SK-N-SH treated with all-trans-retinoic acid at 6 μM for 48 hours (cell line): ENCODE measurements around the gene NDUFB7.

ENCODE experiments used
- ARNTL ChIP-seq: fragments of 450-650 bp; formaldehyde crosslinking; IDR thresholded peaks from 2 replicates; pipeline ENCODE4 v1.5.0; 2020; ENCODE audit warnings: low read depth, mild to moderate bottlenecking, moderate library complexity, borderline replicate concordance
- BACH2 ChIP-seq: fragments of 250-450 bp; sonication (Bioruptor Pico); IDR thresholded peaks from 2 replicates; pipeline ENCODE4 v1.9.0; 2021; ENCODE audit warnings: mild to moderate bottlenecking, borderline replicate concordance
- GLIS3 ChIP-seq: fragments of 250-450 bp; sonication (Bioruptor Pico); IDR thresholded peaks from 2 replicates; pipeline ENCODE4 v1.5.0; 2020; ENCODE audit warnings: mild to moderate bottlenecking, moderate library complexity
- PPARA ChIP-seq: fragments of 250-450 bp; sonication (Bioruptor Pico); IDR thresholded peaks from 2 replicates; pipeline ENCODE4 v1.5.0; 2020; ENCODE audit warnings: mild to moderate bottlenecking, borderline replicate concordance
- RARB ChIP-seq: fragments of 250-450 bp; sonication (Bioruptor Pico); IDR thresholded peaks from 2 replicates; pipeline ENCODE4 v1.8.0; 2021; ENCODE audit warnings: mild to moderate bottlenecking, moderate library complexity
- TCF4 ChIP-seq: fragments of 250-450 bp; sonication (Bioruptor Pico); IDR thresholded peaks from 2 replicates; pipeline ENCODE4 v1.8.0; 2021; ENCODE audit warnings: mild to moderate bottlenecking, moderate library complexity, borderline replicate concordance
- TOX ChIP-seq: fragments of 250-450 bp; sonication (Bioruptor Pico); IDR thresholded peaks from 2 replicates; pipeline ENCODE4 v1.8.0; 2021; ENCODE audit warnings: mild to moderate bottlenecking, moderate library complexity, borderline replicate concordance
- ZC3H10 ChIP-seq: fragments of 250-450 bp; sonication (Bioruptor Pico); IDR thresholded peaks from 2 replicates; pipeline ENCODE4 v1.5.1; 2021; ENCODE audit warnings: mild to moderate bottlenecking, moderate library complexity
- ZFP3 ChIP-seq: fragments of 250-450 bp; sonication (Bioruptor Pico); IDR thresholded peaks from 2 replicates; pipeline ENCODE4 v1.5.0; 2020; ENCODE audit warnings: mild to moderate bottlenecking, moderate library complexity
- ZFP30 ChIP-seq: fragments of 450-650 bp; formaldehyde crosslinking; IDR thresholded peaks from 2 replicates; pipeline ENCODE4 v1.5.0; 2022; ENCODE audit warnings: mild to moderate bottlenecking, moderate library complexity
- ZNF565 ChIP-seq: fragments of 450-650 bp; formaldehyde crosslinking; conservative IDR thresholded peaks from 2 replicates; pipeline ENCODE4 v1.5.0; 2020; ENCODE audit warnings: low read depth, mild to moderate bottlenecking, moderate library complexity
- ZNF8 ChIP-seq: fragments of 450-650 bp; formaldehyde crosslinking; IDR thresholded peaks from 2 replicates; pipeline ENCODE4 v1.5.0; 2020; ENCODE audit warnings: mild to moderate bottlenecking, moderate library complexity
- TF ChIP-seq, protein P1 (sequence below): fragments of 250-450 bp; sonication (Bioruptor Pico); IDR thresholded peaks from 2 replicates; pipeline ENCODE4 v1.8.0; 2020; ENCODE audit warnings: mild to moderate bottlenecking, moderate library complexity, borderline replicate concordance
- TF ChIP-seq, protein P2 (sequence below): fragments of 250-450 bp; sonication (Bioruptor Pico); IDR thresholded peaks from 2 replicates; pipeline ENCODE4 v1.8.0; 2021; ENCODE audit warnings: low read depth, mild to moderate bottlenecking, moderate library complexity, borderline replicate concordance

DNA sequence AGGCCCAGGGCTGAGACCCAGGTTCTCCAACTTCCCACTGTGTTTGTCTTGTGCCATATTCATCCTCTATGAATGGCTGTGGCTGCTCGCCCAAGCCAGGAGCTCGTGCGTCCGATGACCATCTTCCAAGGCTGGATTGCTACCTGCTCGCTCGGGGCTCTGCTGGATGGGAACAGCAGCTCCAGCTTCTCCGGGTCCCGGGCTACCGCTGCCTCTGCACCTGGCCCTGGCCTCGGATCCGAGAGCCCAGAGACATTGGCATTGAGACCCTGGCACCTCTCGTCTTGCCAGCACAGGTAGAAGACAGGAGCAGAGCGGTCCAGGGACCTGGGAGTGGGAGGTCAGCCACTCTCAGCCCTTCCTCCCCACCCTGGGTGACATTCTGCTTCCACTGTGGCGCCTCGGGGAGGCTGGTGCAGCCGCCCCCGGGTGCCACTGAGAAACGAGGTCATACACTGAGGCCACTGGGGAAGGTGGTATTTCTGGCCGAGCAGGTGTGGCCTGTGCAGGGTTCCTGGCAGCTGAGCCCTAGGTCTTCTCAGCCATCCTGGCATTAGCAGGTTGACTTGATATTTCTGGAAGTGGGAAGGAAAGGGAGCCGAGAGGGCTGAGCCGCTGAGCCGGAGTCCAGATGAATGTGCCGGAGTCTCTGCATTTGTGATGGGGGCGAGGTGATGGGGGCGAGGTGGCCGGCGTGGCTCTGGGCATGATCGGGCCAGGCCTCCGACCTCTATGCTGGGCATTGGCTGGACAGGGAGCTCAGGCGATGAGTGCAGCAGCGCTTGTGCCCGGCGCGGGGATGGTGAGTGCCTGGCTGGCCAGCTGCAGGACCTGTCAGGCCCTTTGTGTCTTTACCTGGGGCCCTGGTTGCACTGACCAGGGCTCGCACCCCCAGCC is 18.6 kb downstream of the NDUFB7 start:
- TF ChIP-seq ZFP3 (CRISPR knock-in tag) (no peak), ZFP30 (CRISPR knock-in tag) (no peak), TCF4 (no peak), TOX (CRISPR knock-in tag) (no peak), ZNF8 (CRISPR knock-in tag) (no peak), ZNF565 (no peak), ZC3H10 (no peak), GLIS3 (CRISPR knock-in tag) (no peak), RARB (no peak), BACH2 (CRISPR knock-in tag) (no peak), ARNTL (CRISPR knock-in tag) (no peak), PPARA (CRISPR knock-in tag) (no peak)
- TF ChIP-seq, protein P1, sequence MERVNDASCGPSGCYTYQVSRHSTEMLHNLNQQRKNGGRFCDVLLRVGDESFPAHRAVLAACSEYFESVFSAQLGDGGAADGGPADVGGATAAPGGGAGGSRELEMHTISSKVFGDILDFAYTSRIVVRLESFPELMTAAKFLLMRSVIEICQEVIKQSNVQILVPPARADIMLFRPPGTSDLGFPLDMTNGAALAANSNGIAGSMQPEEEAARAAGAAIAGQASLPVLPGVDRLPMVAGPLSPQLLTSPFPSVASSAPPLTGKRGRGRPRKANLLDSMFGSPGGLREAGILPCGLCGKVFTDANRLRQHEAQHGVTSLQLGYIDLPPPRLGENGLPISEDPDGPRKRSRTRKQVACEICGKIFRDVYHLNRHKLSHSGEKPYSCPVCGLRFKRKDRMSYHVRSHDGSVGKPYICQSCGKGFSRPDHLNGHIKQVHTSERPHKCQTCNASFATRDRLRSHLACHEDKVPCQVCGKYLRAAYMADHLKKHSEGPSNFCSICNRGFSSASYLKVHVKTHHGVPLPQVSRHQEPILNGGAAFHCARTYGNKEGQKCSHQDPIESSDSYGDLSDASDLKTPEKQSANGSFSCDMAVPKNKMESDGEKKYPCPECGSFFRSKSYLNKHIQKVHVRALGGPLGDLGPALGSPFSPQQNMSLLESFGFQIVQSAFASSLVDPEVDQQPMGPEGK = no peak
- TF ChIP-seq, protein P2, sequence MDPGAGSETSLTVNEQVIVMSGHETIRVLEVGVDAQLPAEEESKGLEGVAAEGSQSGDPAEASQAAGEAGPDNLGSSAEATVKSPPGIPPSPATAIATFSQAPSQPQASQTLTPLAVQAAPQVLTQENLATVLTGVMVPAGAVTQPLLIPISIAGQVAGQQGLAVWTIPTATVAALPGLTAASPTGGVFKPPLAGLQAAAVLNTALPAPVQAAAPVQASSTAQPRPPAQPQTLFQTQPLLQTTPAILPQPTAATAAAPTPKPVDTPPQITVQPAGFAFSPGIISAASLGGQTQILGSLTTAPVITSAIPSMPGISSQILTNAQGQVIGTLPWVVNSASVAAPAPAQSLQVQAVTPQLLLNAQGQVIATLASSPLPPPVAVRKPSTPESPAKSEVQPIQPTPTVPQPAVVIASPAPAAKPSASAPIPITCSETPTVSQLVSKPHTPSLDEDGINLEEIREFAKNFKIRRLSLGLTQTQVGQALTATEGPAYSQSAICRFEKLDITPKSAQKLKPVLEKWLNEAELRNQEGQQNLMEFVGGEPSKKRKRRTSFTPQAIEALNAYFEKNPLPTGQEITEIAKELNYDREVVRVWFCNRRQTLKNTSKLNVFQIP (CRISPR knock-in tag) = no peak
